ENCODE results near the gene EIF4G3. TPM values are rescaled to one million over a fixed set of nuclear protein-coding genes. Genes with fewer than 3 reads are reported as not detected.
"Not testable (repeated sequence)": the region's sequence is repeated elsewhere in the genome, so short reads cannot be mapped to it uniquely, and the experiment has no call there.

Gene EIF4G3
- total RNA-seq, 1 experiment from 2014 or later, result 87.6 TPM

GRCh38 chr1:21064057-21064456 lies 112.6 kb downstream of the EIF4G3 start:
- Mint-ChIP-seq H3K9me3 (ENCODE audit: unreplicated experiment) (no peaks in the 10 kb centered on the region), H3K27ac (ENCODE audit: low read depth, unreplicated experiment) (no peak overlapping the region), H3K4me3 (ENCODE audit: unreplicated experiment) (no peak overlapping the region), H3K27me3 (ENCODE audit: insufficient read depth, unreplicated experiment) (no peaks in the 10 kb centered on the region), H3K4me1 (ENCODE audit: insufficient read depth, unreplicated experiment) (peaks cover 4% of the 10 kb centered on the region), H3K36me3 (ENCODE audit: insufficient read depth, unreplicated experiment) (peaks cover 6% of the 10 kb centered on the region)
- CTCF ChIA-PET, result no interaction called here
- BruUV-seq (replicated peaks), result no TSS peak
- TF ChIP-seq CTCF (IDR thresholded peaks at IDR 0.05; ENCODE audit: unreplicated experiment), result no peak
- DNase-seq (ENCODE audit: unreplicated experiment), result no peak
- POLR2A ChIA-PET, result no interaction called here
- intact Hi-C loops (cut with micrococcal nuclease), result no loop called here

- CTCF ChIA-PET, result no interaction called here
- no TSS peak for BruUV-seq (replicated peaks)
- Mint-ChIP-seq H3K27me3 (ENCODE audit: insufficient read depth, unreplicated experiment) (no peaks in the 10 kb centered on the region), H3K27ac (ENCODE audit: low read depth, unreplicated experiment) (no peak overlapping the region), H3K4me3 (ENCODE audit: unreplicated experiment) (no peak overlapping the region), H3K36me3 (ENCODE audit: insufficient read depth, unreplicated experiment) (no peaks in the 10 kb centered on the region), H3K9me3 (ENCODE audit: unreplicated experiment) (no peaks in the 10 kb centered on the region), H3K4me1 (ENCODE audit: insufficient read depth, unreplicated experiment) (peaks cover 10% of the 10 kb centered on the region)
- no peak for DNase-seq (ENCODE audit: unreplicated experiment)
- TF ChIP-seq CTCF (IDR thresholded peaks at IDR 0.05; ENCODE audit: unreplicated experiment), result no peak
- intact Hi-C loops (cut with micrococcal nuclease), result no loop called here
- POLR2A ChIA-PET, result no interaction called here
Measured at GRCh38 chr1:21060523-21060922, 116.2 kb downstream of the EIF4G3 start.

GRCh38 chr1:21059021-21059420 lies 117.7 kb downstream of the EIF4G3 start:
- intact Hi-C loops (cut with micrococcal nuclease), result no loop called here
- ChIA-PET CTCF (no interaction called here), POLR2A (interaction anchor here (1.1 kb wide), 1 partner anchor 9 kb away, joined by 3 read pairs; no protein-coding TSS in a partner anchor)
- Mint-ChIP-seq H3K36me3 (ENCODE audit: insufficient read depth, unreplicated experiment) (no peaks in the 10 kb centered on the region), H3K4me1 (ENCODE audit: insufficient read depth, unreplicated experiment) (peaks cover 10% of the 10 kb centered on the region), H3K4me3 (ENCODE audit: unreplicated experiment) (no peak overlapping the region), H3K27me3 (ENCODE audit: insufficient read depth, unreplicated experiment) (no peaks in the 10 kb centered on the region), H3K9me3 (ENCODE audit: unreplicated experiment) (no peaks in the 10 kb centered on the region), H3K27ac (ENCODE audit: low read depth, unreplicated experiment) (no peak overlapping the region)
- no peak for TF ChIP-seq CTCF (IDR thresholded peaks at IDR 0.05; ENCODE audit: unreplicated experiment)
- BruUV-seq (replicated peaks), result no TSS peak
- DNase-seq (ENCODE audit: unreplicated experiment), result no peak

GRCh38 chr1:21058035-21058793 lies 118.5 kb downstream of the EIF4G3 start:
- Mint-ChIP-seq H3K27me3 (ENCODE audit: insufficient read depth, unreplicated experiment) (no peaks in the 10 kb centered on the region), H3K36me3 (ENCODE audit: insufficient read depth, unreplicated experiment) (no peaks in the 10 kb centered on the region), H3K9me3 (ENCODE audit: unreplicated experiment) (no peaks in the 10 kb centered on the region), H3K4me1 (ENCODE audit: insufficient read depth, unreplicated experiment) (peaks cover 10% of the 10 kb centered on the region), H3K4me3 (ENCODE audit: unreplicated experiment) (no peak overlapping the region), H3K27ac (ENCODE audit: low read depth, unreplicated experiment) (no peak overlapping the region)
- intact Hi-C loops (cut with micrococcal nuclease), result no loop called here
- BruUV-seq (replicated peaks), result no TSS peak
- no peak for TF ChIP-seq CTCF (IDR thresholded peaks at IDR 0.05; ENCODE audit: unreplicated experiment)
- ChIA-PET POLR2A (interaction anchor here (1.2 to 1.6 kb wide), 2 partner anchors 11 to 36 kb away, joined by 5 to 7 read pairs; no protein-coding TSS in a partner anchor), CTCF (interaction anchor here (0.7 to 0.8 kb wide), 2 partner anchors 132 to 137 kb away, joined by 3 to 4 read pairs; no protein-coding TSS in a partner anchor)
- DNase-seq (ENCODE audit: unreplicated experiment), result no peak

GRCh38 chr1:21053189-21053928 lies 123.3 kb downstream of the EIF4G3 start:
- H3K4me1 Mint-ChIP-seq (ENCODE audit: insufficient read depth, unreplicated experiment), result peaks cover 12% of the 10 kb centered on the region
- DNase-seq (ENCODE audit: unreplicated experiment); POLR2A ChIA-PET; CTCF ChIA-PET; H3K4me3 Mint-ChIP-seq (ENCODE audit: unreplicated experiment); H3K9me3 Mint-ChIP-seq (ENCODE audit: unreplicated experiment); BruUV-seq (replicated peaks); H3K27me3 Mint-ChIP-seq (ENCODE audit: insufficient read depth, unreplicated experiment); H3K27ac Mint-ChIP-seq (ENCODE audit: low read depth, unreplicated experiment); intact Hi-C loops (cut with micrococcal nuclease): not testable (repeated sequence)
- H3K36me3 Mint-ChIP-seq (ENCODE audit: insufficient read depth, unreplicated experiment), result peaks cover 11% of the 10 kb centered on the region

Measured in MCF 10A (cell line).